Left ventricle myocardium inferior (tissue), 1 donor: ENCODE data around the gene MASP1. TPM values are rescaled to one million over a fixed set of nuclear protein-coding genes. Genes with fewer than 3 reads are reported as not detected.

Experiments used
- DNase-seq: peaks from one replicate; pipeline ENCODE4 v3.0.0-alpha.2; 2020
- H3K27ac ChIP-seq: fragments of 200-600 bp; replicated peaks from 2 replicates; pipeline ENCODE4 v1.8.0; 2021
- H3K27me3 ChIP-seq: fragments of 200-600 bp; 2 replicates; pipeline ENCODE4 v1.8.0; 2021; ENCODE audit warnings: low read depth
- H3K36me3 ChIP-seq: fragments of 200-600 bp; 2 replicates; pipeline ENCODE4 v1.8.0; 2021
- H3K4me1 ChIP-seq: fragments of 200-600 bp; 2 replicates; pipeline ENCODE4 v1.8.0; 2021
- H3K4me3 ChIP-seq: fragments of 200-600 bp; 2 replicates; pipeline ENCODE4 v1.8.0; 2021; ENCODE audit warnings: mild to moderate bottlenecking, moderate library complexity
- H3K9me3 ChIP-seq: fragments of 200-600 bp; replicated peaks from 2 replicates; pipeline ENCODE4 v1.8.0; 2021
- CTCF ChIP-seq: fragments of 200-600 bp; IDR thresholded peaks from 2 replicates; pipeline ENCODE4 v1.8.0; 2021; ENCODE audit warnings: antibody characterized with exemption, mild to moderate bottlenecking, borderline replicate concordance
- intact Hi-C: fragments of 100-400 bp; cut with micrococcal nuclease; formaldehyde crosslinking; loops from one replicate; pipeline ENCODE4 v1.11.0; 2022
- total RNA-seq: library from RNA; stranded (reverse); fragmentation: NEBNext Ultra II Directional; extraction: Animal tissue kit (Norgen Biotek cat#: 25700); gene quantifications from one replicate; pipeline ENCODE4 v1.2.1, GENCODE V29; 2021
- donor health status: DM: no; HTN: yes; CAD: no; lungs with severe emphysema.

The MASP1 gene
- total RNA-seq, 1 donor from 2014 or later = 214 TPM

GRCh38 chr3:187281191-187281714, 10.3 kb downstream of the MASP1 start:
- Histone ChIP-seq H3K4me3 (no peak overlapping the region), H3K27ac (no peak overlapping the region), H3K27me3 (no peaks in the 10 kb centered on the region), H3K4me1 (no peaks in the 10 kb centered on the region), H3K9me3 (no peaks in the 10 kb centered on the region), H3K36me3 (peaks cover 22% of the 10 kb centered on the region)
- intact Hi-C loops = no loop called here
- no peak for DNase-seq
- TF ChIP-seq CTCF = no peak

- H3K4me3 ChIP-seq = no peak overlapping the region
- H3K27me3 ChIP-seq = no peaks in the 10 kb centered on the region
- no peaks in the 10 kb centered on the region for H3K4me1 ChIP-seq
- H3K27ac ChIP-seq = no peak overlapping the region
- no peaks in the 10 kb centered on the region for H3K9me3 ChIP-seq
- TF ChIP-seq CTCF = no peak
- H3K36me3 ChIP-seq = peaks cover 19% of the 10 kb centered on the region
- no peak for DNase-seq
- intact Hi-C loops = no loop called here
Measured at GRCh38 chr3:187280644-187281043, 10.9 kb downstream of the MASP1 start.

GRCh38 chr3:187277129-187277462, 14.4 kb downstream of the MASP1 start:
- H3K4me3 ChIP-seq = no peak overlapping the region
- no peak for TF ChIP-seq CTCF
- no peak for DNase-seq
- peaks cover 4% of the 10 kb centered on the region for H3K36me3 ChIP-seq
- H3K4me1 ChIP-seq = no peaks in the 10 kb centered on the region
- no peaks in the 10 kb centered on the region for H3K9me3 ChIP-seq
- H3K27ac ChIP-seq = no peak overlapping the region
- intact Hi-C loops = no loop called here
- H3K27me3 ChIP-seq = no peaks in the 10 kb centered on the region

- intact Hi-C loops = no loop called here
- Histone ChIP-seq H3K27ac (no peak overlapping the region), H3K36me3 (peaks cover 4% of the 10 kb centered on the region)
Measured at GRCh38 chr3:187276397-187277128, 15.0 kb downstream of the MASP1 start.

GRCh38 chr3:187274977-187275338, 16.6 kb downstream of the MASP1 start:
- Histone ChIP-seq H3K27me3 (no peaks in the 10 kb centered on the region), H3K4me3 (no peak overlapping the region), H3K4me1 (no peaks in the 10 kb centered on the region), H3K36me3 (peaks cover 12% of the 10 kb centered on the region), H3K9me3 (peaks cover 4% of the 10 kb centered on the region), H3K27ac (no peak overlapping the region)
- DNase-seq = no peak
- intact Hi-C loops = no loop called here
- TF ChIP-seq CTCF = no peak

More at GRCh38 chr3:187276397-187277128, 15.0 kb downstream of the MASP1 start:
- TF ChIP-seq CTCF = no peak
- Histone ChIP-seq H3K27me3 (no peaks in the 10 kb centered on the region), H3K9me3 (no peaks in the 10 kb centered on the region), H3K4me1 (no peaks in the 10 kb centered on the region), H3K4me3 (no peak overlapping the region)
- DNase-seq = no peak
